Lower leg skin (tissue), 4 donors: ENCODE measurements around the gene CHN2. TPM values are rescaled to one million over a fixed set of nuclear protein-coding genes. Genes with fewer than 3 reads are reported as not detected.

Experiments used
- DNase-seq, 2 donors: peaks; one replicate each; pipeline ENCODE4 v3.0.0-alpha.2; 2019; ENCODE audit warnings: low spot score in 2 of 2
- H3K4me3 ChIP-seq: fragments of 200-600 bp; sonication (generic); 2 replicates; pipeline ENCODE4 v1.5.1; 2017; ENCODE audit warnings: mild to moderate bottlenecking, low read depth; ENCODE audit not compliant: poor library complexity, severe bottlenecking
- CTCF ChIP-seq, 3 donors: fragments of 450-650 bp; IDR thresholded peaks; one replicate each; pipeline ENCODE4 v1.5.1; 2016; ENCODE audit warnings: antibody characterized with exemption in 3 of 3, mild to moderate bottlenecking in 3 of 3, moderate library complexity in 2 of 3
- POLR2A ChIP-seq, 2 donors: fragments of 450-650 bp; IDR thresholded peaks; one replicate each; pipeline ENCODE4 v1.6.1; 2016 to 2017; ENCODE audit warnings: antibody characterized with exemption in 2 of 2, mild to moderate bottlenecking in 1 of 2, moderate library complexity in 1 of 2
- WGBS, 2 donors: methylation state at CpG; one replicate each; pipeline ENCODE4 v1.1.5; 2018; 5-methylcytosine and 5-hydroxymethylcytosine counted together
- intact Hi-C: fragments of 100-400 bp; cut with DNase I; formaldehyde crosslinking; loops from one replicate; pipeline ENCODE4 v1.15.0; 2023; ENCODE audit warnings: low total_unique reads
- total RNA-seq, 4 donors: library from RNA; depleted of rRNA; stranded (reverse); fragments of >200 nt; gene quantifications; one replicate each; pipeline ENCODE4 v1.1.0, GENCODE V29; 2016

The CHN2 gene
- total RNA-seq, 4 donors from 2014 or later = 1.0 to 3.8 (median 2.0) TPM

DNA sequence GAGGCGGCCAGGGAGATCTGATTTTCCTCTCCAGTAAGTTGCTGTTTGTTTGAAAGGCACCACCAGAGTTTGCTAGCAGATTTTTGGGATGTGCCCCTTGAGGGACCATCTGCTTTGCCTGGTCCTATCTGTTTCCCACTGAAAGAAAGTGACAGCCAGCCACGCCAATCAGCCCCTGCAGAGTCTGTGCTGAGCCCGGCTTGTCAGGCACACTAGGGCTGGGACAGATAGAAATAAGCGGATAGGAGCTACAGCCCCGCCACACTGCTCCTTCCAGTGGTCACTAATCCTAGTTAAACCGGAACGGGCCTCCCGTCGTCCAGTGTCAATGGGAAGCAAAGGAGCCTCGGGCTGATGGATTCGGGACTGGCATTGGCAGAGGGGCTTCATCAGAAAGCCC is 207.2 kb downstream of the CHN2 start:
- 88 to 91% methylated on average over 10 to 11 of the region's 11 CpGs for WGBS, 2 donors
- H3K4me3 ChIP-seq = no peak overlapping the region
- no peak for DNase-seq
- intact Hi-C loops = loop anchor here (10.0 kb wide), 1 partner anchor 287 kb away; no protein-coding TSS in a partner anchor
- no peak for TF ChIP-seq CTCF (IDR thresholded peaks at IDR 0.05)
- TF ChIP-seq POLR2A (IDR thresholded peaks at IDR 0.05) = no peak

DNA sequence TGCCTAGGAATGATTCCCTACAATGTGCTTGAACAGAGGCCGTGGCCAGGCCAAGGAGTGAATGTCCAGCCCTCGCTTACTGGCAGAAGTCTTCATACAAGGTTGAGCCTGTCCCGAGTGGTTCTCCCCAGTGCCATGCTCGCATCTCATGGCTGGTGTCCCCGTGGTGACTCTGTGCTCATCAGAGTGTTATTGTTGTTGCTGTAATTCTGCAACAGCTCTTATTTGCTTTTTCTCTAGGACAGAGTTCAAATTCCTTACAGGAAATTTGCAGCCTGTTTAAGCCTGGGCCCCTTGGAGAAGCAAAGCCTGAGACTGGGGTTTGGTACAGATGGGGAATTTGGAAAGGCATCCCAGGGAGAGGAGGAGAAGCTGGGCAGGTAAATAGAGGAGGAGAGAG is 211.3 kb downstream of the CHN2 start:
- TF ChIP-seq POLR2A (IDR thresholded peaks at IDR 0.05) (no peak), CTCF (IDR thresholded peaks at IDR 0.05) (no peak)
- 91 to 92% methylated on average over 5 of the region's 5 CpGs for WGBS, 2 donors
- no peak for DNase-seq
- intact Hi-C loops = loop anchor here (5.0 to 10.0 kb wide), 2 partner anchors 214 to 291 kb away; partner anchors contain the start of gene CHN2
- H3K4me3 ChIP-seq = no peak overlapping the region

- H3K4me3 ChIP-seq = no peak overlapping the region
- WGBS, 2 donors = 91 to 98% methylated on average over 6 of the region's 6 CpGs
- intact Hi-C loops = loop anchor here (5.0 to 10.0 kb wide), 2 partner anchors 214 to 292 kb away; partner anchors contain the start of gene CHN2
- DNase-seq = no peak
- TF ChIP-seq CTCF (IDR thresholded peaks at IDR 0.05) = no peak
These were observed 211.8 kb downstream of the CHN2 start for GRCh38 chr7:29406366-29406765.

DNA sequence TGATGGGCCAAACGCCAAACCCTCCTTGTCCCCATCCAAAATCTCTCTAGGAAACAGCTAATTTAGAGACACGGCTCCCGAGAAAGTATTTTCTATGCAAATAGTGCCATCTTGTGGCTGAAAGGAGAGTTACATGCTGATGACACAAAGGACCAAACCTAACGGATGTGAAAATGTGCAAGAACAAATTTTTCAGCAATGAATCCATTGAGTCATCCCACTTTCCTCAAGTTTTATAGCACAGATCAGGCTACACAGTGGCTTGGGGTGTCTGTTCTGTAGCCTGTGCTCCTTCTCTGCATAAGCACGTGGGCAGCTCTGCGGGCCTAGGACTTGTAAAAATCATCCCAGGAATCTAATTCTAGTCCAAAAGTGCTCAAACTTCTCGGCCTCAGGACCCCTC is 214.3 kb downstream of the CHN2 start:
- WGBS, 2 donors = 23 to 24% methylated on average over 7 of the region's 7 CpGs
- peak in 1 of 2 donors; percentile 79 for DNase-seq
- intact Hi-C loops = loop anchor here (2.0 to 10.0 kb wide), 3 partner anchors 217 to 482 kb away; partner anchors contain the start of gene CHN2
- TF ChIP-seq POLR2A (IDR thresholded peaks at IDR 0.05) (no peak), CTCF (IDR thresholded peaks at IDR 0.05) (peak in 1 of 3 donors; percentile 41)
- no peak overlapping the region for H3K4me3 ChIP-seq

GRCh38 chr7:29410996-29411395 is 216.4 kb downstream of the CHN2 start:
- TF ChIP-seq CTCF (IDR thresholded peaks at IDR 0.05) (no peak), POLR2A (IDR thresholded peaks at IDR 0.05) (no peak)
- H3K4me3 ChIP-seq = no peak overlapping the region
- intact Hi-C loops = no loop called here
- WGBS, 2 donors = 86 to 89% methylated on average over 3 of the region's 3 CpGs
- DNase-seq = no peak

- no peak for DNase-seq
- TF ChIP-seq CTCF (IDR thresholded peaks at IDR 0.05) = no peak
- TF ChIP-seq POLR2A (IDR thresholded peaks at IDR 0.05) = no peak
- 88% methylated on average over 3 of the region's 3 CpGs for WGBS, 2 donors
- H3K4me3 ChIP-seq = no peak overlapping the region
- intact Hi-C loops = no loop called here
These were observed 218.3 kb downstream of the CHN2 start for GRCh38 chr7:29412912-29413311.
